Activated gamma-delta T cell treated with anti-CD3 and anti-CD28 coated beads, Interleukin-2, amount 50 U/mL, for 16 hours (primary cell): Measurements from ENCODE around the gene RGL2.

ENCODE experiments used
- DNase-seq: peaks from one replicate; pipeline ENCODE4 v3.0.0-alpha.2; 2020; ENCODE audit warnings: low read depth

RGL2 gene

DNA sequence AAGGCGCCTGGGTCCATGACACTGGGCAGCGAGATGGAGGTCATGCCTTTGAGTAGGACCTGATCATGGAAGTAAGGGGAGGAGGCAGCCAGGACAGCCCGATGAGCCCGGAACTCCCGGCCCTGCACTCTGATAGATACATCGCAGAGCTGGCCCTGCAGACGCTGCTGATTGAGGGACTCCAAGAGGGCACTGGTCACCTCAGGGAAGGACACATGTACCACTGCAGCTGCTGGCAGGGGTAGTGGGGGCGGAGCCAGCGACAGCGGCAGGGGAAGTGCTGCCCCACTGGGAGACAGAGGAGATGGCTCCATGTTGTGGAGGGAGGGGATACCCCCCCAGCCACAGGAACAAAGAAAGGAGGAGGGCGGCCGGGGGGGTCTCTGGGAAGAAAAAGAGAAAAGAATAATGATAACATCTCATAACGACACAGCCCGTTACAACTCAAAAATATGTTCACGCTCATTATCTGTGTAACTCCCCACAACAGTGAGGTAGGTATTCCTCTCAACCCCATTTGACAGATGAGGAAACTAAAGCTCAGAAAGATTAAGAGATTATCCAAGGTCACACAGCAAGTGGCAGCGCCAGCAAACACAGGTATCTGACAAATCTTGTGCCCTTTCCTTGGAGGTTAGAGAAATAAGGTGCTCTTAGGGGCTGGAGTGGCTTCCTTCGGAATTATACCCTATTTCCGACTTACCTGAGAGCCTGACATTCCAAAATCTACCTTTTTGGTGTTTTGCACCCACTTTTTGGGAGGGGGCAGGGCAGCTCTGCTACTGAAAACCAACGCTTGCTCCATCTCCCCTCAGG is 18.1 kb upstream of the RGL2 start:
- DNase-seq = no peak

GRCh38 chr6:33315793-33316602 is 17.3 kb upstream of the RGL2 start:
- DNase-seq = no peak

DNA sequence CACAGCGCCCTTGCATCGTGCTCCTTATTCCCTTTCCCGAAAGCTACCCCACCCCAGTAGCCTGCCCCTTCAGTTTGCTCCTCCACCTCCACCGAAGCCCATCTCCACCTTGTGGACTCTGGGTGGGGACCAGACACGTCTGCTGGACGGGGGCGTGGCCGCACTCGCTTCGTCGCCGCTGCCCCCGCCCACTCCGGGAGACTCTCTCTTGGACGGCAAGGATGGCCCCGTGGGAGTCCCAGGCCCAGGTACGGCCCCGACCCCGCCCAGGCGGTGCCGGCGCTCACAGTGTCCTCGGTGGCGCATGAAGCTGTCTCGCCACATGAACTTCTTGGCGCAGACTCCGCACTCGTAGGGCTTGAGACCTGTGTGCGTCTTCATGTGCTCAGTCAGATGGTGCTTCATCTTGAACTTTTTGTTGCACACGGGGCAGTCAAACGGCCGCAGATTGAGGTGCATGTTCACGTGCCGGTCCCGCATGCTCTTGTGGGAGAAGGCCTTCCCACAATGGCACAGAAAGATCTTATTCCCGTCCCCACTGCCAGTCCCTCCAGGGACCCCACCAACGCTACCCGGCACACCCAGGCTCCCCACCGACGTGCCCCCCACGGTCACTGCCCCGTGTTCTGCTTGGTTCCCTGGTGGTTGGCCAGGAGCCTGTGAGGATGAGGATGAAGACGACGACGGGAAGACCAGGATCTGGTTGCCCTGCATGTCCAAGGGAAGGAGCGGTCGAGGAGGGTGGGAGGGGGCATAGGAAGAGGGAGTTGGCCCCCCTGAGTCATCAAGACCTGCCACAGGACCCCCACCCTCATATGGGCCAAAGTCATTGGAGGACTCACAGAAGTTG is 16.4 kb upstream of the RGL2 start:
- DNase-seq = no peak

- peak; percentile 56 for DNase-seq
Observed at GRCh38 chr6:33314515-33314942, 15.8 kb upstream of the RGL2 start.

DNA sequence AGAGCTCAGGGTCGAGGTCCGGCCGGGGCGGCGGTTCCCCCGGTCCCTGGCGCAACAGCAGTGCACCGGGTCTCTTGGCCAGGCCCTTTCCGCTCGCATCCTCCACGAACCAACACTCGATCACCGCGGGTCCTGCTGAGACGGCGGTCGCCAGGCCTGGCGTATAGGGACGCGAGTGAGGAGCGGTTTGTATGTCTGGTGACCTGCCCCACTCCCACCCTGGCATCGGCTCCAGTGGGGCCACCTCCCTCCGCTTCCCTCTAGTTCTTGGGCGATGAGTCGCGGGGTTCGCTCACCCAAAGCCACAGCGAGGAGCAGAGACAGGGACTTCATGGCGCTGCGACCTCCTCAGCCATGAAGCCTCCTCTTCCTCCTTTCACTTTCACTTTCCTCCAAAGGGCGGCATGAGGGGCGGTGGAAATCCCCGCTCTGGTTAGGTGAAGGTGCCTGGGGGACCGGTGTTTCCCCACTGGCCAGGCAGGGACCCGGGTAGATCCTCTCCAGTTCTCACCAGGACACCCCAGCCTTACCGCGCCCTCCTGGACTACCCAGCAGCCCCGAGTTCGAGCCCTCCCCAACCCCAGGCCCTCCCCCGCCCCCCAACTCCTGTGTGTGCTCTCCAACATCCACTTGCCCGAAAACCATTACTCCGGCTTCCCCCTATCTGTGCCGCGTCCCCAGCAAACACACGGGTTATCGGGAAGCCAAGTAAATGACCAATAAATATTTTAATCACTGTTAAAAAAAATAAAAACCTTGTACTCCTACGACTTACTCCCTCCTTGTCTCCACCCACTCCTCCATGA is 15.2 kb upstream of the RGL2 start, which contains the start of gene TAPBP:
Gene TAPBP, minus strand, starts transcription at position 370 of the 806 bp plus-strand sequence. Its CDS starts 37 bp downstream, at position 333.
- peak; percentile 91 for DNase-seq

- no peak for DNase-seq
Observed at GRCh38 chr6:33313105-33313708, 14.5 kb upstream of the RGL2 start.

DNA sequence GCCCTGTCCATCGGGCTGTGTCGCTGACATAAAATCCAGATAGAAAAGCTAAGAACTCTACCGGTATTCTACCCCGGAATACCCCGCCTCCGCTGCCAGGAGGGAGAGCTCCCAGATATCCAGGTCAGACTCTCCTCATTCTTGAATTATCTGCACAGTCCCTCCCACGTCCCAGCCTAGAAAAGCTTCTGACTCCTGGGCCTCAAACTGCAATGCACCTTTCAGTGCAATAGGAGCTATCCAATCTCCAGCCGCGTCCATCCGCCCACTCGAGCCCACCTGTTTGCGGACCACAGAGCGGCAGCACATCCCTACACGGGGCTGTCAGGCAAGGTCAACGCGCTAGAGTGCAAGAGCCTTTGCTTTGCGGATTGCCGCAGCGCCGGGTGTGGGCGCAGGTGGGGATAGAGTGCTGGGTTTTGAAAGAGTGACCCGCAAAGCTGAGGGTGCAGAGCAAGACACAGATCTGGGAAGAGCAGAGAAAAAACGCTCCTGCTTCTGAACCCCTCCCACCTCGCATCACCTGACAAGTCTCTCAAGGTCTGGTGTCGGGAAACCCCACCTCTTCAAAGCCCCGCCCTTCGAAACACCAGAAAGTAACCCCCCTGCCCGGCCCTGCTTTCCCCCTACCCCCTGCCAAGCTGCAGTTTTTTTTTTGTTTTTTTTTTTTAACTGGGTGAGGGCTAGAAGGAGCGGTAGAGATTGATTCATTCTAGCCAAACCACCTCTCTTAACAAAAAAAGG is 13.8 kb upstream of the RGL2 start:
- peak; percentile 74 for DNase-seq

- no peak for DNase-seq
Observed at GRCh38 chr6:33306356-33306755, 7.6 kb upstream of the RGL2 start.

DNA sequence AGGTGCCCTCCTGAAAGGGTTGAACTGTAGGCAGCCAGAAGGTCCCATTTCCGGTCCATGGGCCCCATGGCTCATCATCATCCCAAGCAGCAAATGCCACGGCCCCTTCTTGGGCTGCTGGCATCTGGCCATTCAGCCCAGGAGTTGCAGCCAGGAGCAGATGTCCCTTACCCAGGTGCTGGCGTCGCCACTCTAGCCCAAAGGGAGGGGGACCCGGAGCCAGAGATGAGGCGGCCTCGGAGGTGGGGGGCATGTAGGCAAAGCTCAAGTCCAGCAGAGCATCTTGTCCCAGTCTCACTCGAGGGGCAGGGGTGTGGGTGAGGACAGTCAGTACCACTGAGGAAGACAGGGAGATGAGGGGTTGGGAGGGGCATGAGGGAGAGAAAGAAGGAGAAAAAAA is 6.3 kb upstream of the RGL2 start:
- DNase-seq = no peak

DNA sequence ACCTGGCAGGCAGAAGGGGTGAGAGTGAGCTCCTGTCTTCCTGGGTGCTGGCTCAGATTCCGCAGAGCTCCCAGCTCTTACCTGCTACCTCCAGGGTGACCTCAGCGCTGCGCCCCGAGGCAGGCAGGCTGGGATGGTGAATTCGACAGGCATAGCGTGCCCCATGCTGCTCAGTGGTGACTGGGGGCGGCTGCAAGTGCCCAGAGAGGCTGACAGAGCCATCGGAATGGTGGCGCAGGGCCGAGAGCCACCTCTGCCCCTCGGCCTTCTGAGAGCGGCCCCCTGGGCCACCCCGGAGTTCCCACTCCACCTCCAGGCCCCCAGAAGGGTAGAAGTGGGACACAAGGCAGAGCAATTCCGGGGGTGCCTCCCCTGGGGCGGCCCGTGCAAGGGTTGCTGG is 5.5 kb upstream of the RGL2 start:
- DNase-seq = no peak

GRCh38 chr6:33301877-33302276 is 3.1 kb upstream of the RGL2 start:
- DNase-seq = no peak

GRCh38 chr6:33299237-33299944 is 649 bp upstream of the RGL2 start:
- DNase-seq = peak; percentile 91

DNA sequence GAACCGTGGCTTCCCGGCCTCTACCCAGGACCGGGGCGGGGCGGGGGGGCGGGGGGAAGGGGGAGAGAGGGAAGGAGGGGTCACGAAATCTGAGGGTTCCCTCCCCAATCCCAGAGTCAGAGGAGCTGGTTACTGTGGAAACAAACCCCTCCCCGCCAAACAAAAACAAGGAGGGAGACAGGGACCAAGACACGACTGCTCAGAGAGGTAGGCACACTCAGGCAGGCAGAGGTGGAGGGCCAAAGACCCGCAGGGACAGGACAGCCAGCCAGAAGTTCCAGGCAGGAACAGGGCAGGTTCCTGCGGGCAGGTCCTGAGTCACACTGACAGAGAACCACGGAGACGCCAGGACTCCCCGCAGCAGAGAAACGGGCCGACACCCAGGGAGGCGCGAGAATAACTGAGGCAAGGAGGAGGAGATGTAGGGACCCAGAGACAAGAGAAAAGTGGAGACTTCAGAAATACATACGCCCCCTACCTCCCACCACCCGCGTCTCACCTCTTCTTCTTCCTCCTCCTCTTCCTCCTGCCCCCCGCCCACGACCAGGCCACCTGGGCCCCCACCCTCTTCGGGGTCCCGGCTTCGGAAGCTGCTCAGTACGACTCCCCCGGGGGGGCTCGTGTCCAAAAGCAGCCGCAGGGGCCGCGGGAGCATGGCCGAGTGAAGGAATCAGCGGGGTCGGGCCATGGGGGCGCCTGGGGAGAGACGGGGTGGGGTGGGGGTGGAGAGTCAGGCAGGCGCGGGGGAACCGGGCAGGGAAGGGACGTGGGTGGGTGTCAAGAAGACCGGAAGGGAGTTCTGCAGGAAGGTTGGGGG is 578 bp downstream of the RGL2 start:
- no peak for DNase-seq

DNA sequence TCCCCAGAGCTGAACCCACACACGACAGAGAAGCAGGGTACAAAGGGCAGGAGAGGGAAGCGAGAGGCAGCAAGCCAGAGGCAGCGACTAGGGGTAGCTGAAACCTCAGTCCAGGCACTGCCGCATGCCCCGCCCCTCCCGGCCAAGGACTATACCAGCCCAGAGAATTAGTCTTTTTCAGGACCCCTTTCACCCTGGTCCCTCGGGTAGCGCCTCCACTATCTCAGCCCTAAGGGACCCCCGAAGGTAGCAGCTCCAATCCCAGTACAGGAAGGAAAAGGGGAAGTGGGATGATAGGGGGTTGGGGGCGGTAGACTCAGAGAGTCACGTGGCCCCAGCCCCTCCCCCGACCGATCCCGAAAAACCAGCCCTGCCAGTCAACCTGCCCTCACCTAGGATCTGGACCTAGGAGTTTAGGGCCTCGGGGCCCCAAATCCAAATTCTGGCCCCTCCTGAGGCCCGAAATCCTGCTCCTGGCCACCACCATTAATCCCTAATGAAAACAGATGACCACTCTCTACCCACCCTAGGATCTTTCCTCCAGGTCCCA is 1.3 kb downstream of the RGL2 start:
- no peak for DNase-seq

DNA sequence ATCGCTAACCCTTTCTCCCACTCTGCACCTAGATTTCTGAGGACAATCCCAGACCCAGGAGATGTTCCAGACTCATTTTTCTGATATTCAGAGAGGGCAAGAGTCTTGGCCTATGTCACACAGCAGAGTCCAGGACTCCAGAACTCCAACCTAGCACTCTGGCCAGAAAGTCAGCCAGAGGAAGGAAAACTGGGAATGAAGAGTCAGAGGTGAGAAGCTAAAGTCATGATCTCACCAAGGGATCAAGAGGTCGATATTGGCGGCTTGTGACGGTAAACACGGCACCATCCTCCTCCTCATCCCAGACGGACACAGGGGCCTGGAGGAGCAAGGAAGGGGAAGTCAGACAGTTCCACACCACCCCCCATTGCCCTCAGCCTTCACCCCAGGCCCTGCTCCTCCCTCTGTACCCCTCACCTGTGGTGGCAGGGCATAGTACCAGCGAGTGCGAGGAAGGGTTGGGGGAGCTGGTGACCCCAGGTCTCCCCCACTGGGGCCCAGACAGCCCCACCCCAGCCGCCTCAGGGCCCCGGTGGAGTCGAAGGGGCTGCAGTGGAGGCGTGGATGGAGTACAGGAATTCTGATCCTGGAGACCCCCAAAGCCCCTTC is 1.8 kb downstream of the RGL2 start:
- DNase-seq = no peak

GRCh38 chr6:33295621-33296369 is 2.9 kb downstream of the RGL2 start:
- no peak for DNase-seq
